Heart left ventricle (tissue), 13 donors: ENCODE measurements around the gene AGPAT4.

Source experiments
- POLR2A ChIP-seq, 2 donors: fragments of 450-650 bp; IDR thresholded peaks; one replicate each; pipeline ENCODE4 v1.6.1; 2017; ENCODE audit warnings: antibody characterized with exemption in 2 of 2, mild to moderate bottlenecking in 2 of 2, moderate library complexity in 2 of 2
- TF ChIP-seq, protein P1 (sequence below), 12 donors: fragments of 200-600 bp; sonication (generic) in 4 of 12; IDR thresholded peaks; one replicate each; pipeline versions ENCODE4 v1.5.0 to v1.8.0; 2018 to 2022; ENCODE audit warnings: antibody characterized with exemption in 12 of 12, mild to moderate bottlenecking in 5 of 12
- donor health status: ischemic (EF 13 %, LVEDD 7.1; RV severe dilation, severe dysfunction).
- donor health status: DM: no; HTN: yes; CAD: no.
- donor health status: DM: no; HTN: no; CAD: no.
- donor health status: ischemic (EF 25% LVEDD 6.9; RV normal size, moderate dysfunction).
- donor health status: ischemic (EF 25% LVEDD 5.7; RV mildly dilated, moderate dysfunction).
- donor health status: ischemic (EF 35%, LVEDD 5.7; RV mildly dilated, moderate dysfunction).
- donor health status: nonischemic (EF 11% LVEDD 7.7; RV severe dilation, severe dysfunction).
- donor health status: DM: yes; HTN: yes; CAD: no.
- donor health status: PGD.
- donor health status: ischemic (EF 29% LVEDD 5.4; RV normal size, mild dysfunction).
- donor health status: nonischemic (EF 23%, LVEDD 6.1; RV moderate dilation, normal function).

DNA sequence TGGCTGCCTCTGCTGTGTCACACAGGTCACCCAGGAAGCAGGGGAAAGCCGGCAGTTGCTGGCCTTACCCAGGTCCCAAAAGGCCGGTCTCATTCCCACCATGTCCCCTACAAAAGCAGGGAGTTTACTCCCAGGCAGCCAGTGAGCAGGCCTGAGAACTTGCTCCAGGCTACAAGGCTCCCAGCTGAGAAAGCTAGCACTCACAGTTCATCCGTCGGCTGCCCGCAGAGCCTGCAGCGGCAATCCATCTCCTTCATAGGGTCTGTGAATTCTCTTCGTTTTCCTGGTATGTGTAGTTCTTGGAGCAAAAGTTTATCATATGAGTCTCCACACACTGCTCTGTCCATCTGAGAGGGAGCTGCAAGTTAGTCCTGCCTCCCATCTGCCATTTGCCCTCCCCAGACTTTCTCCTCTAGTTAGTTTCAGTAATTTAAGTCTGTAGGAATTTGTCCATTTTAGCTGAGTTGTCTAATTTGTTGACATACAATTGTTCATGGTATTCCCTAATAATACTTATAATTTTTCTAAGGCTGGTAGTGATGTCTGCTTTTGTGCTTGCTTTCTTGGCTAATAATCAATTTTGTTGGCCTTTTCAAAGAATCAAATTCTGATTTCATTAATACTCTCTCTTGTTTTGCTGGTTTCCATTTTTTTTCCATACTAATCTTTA lies 146.7 kb downstream of the AGPAT4 start:
- TF ChIP-seq POLR2A (IDR thresholded peaks at IDR 0.05) = no peak
- TF ChIP-seq, protein P1, sequence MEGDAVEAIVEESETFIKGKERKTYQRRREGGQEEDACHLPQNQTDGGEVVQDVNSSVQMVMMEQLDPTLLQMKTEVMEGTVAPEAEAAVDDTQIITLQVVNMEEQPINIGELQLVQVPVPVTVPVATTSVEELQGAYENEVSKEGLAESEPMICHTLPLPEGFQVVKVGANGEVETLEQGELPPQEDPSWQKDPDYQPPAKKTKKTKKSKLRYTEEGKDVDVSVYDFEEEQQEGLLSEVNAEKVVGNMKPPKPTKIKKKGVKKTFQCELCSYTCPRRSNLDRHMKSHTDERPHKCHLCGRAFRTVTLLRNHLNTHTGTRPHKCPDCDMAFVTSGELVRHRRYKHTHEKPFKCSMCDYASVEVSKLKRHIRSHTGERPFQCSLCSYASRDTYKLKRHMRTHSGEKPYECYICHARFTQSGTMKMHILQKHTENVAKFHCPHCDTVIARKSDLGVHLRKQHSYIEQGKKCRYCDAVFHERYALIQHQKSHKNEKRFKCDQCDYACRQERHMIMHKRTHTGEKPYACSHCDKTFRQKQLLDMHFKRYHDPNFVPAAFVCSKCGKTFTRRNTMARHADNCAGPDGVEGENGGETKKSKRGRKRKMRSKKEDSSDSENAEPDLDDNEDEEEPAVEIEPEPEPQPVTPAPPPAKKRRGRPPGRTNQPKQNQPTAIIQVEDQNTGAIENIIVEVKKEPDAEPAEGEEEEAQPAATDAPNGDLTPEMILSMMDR (IDR thresholded peaks at IDR 0.05) = no peak
